ENCODE measurements around the gene INPP5E. TPM values are rescaled to one million over a fixed set of nuclear protein-coding genes. Genes with fewer than 3 reads are reported as not detected.
"Not testable (repeated sequence)": the region's sequence is repeated elsewhere in the genome, so short reads cannot be mapped to it uniquely, and the experiment has no call there.

INPP5E gene
- polyA plus RNA-seq, 1 donor: 10.9 TPM

- DNase-seq (ENCODE audit: low read depth): no peak
These were observed 9.8 kb downstream of the INPP5E start for GRCh38 chr9:136429683-136430491.

DNA sequence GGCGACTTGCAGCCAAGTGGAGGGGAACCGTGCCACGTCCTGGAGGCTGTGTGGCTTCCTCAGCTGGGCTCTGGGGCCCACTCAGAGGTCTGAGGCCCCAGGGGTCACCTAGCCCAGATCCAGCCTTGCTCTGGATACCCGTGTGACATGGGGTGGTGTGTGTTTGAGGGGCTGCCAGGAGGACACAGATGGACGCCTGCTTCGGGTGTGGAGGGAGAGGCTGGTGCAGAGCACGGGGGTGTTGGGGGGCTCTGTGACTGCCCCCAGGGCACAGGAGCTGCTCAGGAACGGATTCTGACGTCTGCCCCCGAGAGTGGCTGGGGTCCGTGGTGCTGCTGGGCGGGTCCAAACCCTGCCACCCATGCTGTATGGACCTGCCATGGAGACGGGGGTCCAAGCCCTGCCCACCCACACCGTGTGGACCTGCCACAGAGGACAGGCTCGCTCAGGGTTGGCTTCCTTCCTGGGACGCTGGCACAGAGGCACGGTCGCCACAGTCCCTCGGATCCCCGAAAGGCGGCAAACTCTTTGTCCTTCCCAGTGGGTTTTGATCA, 10.5 kb downstream of the INPP5E start:
- DNase-seq (ENCODE audit: low read depth): no peak

DNA sequence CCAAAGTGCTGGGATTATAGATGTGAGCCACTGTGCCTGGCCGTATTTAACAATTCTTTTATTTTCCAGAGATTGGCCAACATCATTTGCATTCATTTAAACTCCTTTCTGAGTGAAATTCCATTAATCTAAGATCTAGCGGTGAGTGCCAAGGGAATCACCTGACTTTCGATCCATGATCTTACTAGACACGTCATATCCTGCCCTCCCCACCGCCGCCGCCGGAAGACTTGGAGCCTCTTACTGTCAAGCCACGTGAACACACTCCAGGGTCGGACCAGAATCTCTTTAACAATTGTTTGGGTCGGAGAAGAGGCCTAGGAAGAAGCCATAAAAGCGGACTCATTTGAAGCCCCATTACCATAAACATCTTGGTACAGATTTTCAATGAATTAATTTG, 12.9 kb downstream of the INPP5E start:
- DNase-seq (ENCODE audit: low read depth): no peak

DNA sequence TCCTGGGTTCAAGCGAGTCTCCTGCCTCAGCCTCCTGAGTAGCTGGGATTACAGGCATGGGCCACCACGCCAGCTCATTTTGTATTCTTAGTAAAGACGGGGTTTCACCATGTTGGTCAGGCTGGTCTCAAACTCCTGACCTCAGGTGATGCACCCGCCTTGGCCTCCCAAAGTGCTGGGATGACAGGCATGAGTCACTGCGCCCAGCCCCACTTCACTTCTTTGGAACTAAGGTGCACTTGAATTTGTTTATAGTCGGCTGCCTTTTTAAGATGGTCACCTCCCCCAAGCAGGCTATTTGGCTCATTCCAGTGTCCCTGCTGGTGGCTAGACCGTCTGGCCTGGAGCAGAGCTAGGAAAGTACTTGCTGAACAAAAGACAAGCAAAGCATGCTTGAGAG, 14.3 kb downstream of the INPP5E start:
- DNase-seq (ENCODE audit: low read depth): not testable (repeated sequence)

GRCh38 chr9:136424750-136425362, 14.8 kb downstream of the INPP5E start:
- no peak for DNase-seq (ENCODE audit: low read depth)

DNA sequence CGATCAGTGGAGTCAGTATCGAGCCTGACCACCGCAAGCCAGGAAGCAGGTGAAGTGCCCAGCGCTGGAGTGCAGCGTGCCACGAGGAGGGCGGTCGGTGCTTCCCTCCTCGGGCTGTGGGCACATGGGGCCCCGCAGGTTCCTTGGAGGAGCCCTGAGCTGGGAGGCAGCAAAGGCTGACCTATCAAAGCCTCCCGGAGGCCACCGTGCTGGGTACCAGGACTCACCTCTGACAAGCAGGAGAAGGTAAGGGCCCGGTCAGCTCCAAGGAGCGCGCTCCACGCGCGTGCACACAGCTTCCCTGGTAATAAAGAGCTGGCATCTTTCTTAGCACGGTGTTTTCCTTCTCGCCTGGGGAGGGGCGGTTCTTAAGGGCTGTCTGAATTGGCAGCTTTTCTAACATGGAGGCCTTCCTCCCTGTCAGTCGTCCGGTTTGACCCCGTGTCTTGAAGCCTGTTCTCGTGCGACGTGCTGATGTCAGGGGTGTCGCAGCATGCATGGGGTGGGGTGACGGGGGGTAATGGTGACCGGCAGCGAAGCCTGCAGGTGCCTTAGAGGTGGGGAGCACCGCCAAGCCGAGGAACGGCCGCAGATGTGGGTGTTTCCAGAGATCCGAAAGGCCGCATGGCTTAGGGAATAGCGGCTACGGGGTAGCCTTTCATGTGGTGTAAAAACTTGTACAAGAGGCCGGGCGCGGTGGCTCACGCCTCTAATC, 16.1 kb downstream of the INPP5E start:
- no peak for DNase-seq (ENCODE audit: low read depth)

DNA sequence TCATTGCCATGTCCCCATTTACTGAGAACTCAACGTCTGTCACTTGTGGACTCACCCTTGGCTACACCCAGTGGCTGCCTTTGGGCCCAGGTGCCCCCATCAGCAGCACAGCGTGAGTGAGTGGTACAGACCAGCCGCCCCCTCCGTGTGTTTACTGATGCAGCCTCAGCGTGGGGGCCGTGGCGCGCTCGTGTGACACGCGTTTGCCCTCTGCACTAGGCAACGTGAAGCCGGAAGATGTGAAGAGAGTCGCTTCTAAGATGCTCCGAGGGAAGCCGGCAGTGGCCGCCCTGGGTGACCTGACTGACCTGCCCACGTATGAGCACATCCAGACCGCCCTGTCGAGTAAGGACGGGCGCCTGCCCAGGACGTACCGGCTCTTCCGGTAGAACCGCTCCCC, 16.8 kb downstream of the INPP5E start:
- no peak for DNase-seq (ENCODE audit: low read depth)

- DNase-seq (ENCODE audit: low read depth): no peak
These were observed 17.9 kb downstream of the INPP5E start for GRCh38 chr9:136421791-136422190.

DNA sequence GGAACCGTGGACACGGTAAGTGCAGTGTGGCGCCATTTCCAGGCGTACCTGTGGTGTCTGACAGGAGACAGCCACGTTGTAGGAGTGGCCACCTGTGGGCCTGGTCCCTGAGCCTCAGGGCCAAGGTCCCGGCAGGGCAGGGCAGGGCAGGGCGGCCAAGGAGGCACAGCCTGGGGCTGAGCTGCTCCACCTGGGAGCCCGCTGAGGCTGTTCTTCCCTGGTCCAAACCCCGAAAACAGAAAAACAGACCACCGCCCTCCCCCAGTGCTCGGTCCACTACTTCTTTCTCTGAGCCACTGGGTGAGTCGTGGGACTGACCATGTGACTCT, 20.6 kb downstream of the INPP5E start:
- DNase-seq (ENCODE audit: low read depth): no peak

- no peak for DNase-seq (ENCODE audit: low read depth)
These were observed 21.2 kb downstream of the INPP5E start for GRCh38 chr9:136418182-136419091.

GRCh38 chr9:136416914-136417313, 22.7 kb downstream of the INPP5E start:
- DNase-seq (ENCODE audit: low read depth): no peak

GRCh38 chr9:136416427-136416826, 23.2 kb downstream of the INPP5E start:
- DNase-seq (ENCODE audit: low read depth): no peak

GRCh38 chr9:136412962-136413361, 26.7 kb downstream of the INPP5E start:
- DNase-seq (ENCODE audit: low read depth): no peak

- no peak for DNase-seq (ENCODE audit: low read depth)
These were observed 28.3 kb downstream of the INPP5E start for GRCh38 chr9:136411378-136411777.

DNA sequence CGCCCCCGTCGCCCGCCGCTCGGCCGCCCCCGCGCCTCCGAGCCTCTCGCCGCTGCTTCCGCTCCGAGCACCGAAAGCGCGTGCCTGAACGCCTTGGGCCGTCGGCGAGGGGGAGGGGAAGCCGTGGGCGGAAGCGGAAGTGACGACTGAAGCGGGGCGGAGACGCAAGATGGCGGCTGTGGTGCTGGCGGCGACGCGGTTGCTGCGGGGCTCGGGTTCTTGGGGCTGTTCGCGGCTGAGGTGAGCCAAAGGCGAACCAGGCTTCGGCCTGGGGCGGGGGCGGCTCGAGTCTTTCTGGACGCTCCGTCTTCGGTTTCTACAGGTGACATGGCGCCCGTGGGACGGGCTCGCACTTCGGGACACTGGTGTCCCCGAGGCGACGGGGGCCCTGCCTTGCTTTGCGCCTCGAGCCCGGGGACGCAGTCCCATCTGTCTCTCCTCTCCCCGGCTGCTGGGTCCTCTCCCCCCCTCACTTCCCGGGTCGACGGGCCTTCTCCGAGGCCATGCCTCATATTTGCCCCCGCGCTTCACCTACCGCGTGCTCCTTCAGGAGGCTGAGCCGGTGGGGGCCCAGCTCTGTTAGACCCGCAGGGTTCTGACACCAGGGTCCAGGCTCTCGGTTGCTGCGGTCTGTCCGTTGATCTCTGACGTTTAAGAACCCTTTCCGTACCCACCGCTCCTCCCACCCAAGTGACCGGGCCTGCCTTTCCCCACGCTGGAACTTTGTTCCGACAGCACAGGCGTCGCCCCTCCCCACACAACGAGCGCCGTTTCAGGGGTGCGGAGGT, 29.0 kb downstream of the INPP5E start, which contains the start of the genes ENTR1 and PMPCA:
Gene ENTR1 (minus strand): TSS at position 115 of the 788 bp plus-strand sequence. CDS start 217 bp downstream, outside the sequence.
Gene PMPCA (plus strand): TSS at position 159 of the 788 bp plus-strand sequence. CDS start 11 bp downstream, at position 170.
- DNase-seq (ENCODE audit: low read depth): peak; percentile 62

DNA sequence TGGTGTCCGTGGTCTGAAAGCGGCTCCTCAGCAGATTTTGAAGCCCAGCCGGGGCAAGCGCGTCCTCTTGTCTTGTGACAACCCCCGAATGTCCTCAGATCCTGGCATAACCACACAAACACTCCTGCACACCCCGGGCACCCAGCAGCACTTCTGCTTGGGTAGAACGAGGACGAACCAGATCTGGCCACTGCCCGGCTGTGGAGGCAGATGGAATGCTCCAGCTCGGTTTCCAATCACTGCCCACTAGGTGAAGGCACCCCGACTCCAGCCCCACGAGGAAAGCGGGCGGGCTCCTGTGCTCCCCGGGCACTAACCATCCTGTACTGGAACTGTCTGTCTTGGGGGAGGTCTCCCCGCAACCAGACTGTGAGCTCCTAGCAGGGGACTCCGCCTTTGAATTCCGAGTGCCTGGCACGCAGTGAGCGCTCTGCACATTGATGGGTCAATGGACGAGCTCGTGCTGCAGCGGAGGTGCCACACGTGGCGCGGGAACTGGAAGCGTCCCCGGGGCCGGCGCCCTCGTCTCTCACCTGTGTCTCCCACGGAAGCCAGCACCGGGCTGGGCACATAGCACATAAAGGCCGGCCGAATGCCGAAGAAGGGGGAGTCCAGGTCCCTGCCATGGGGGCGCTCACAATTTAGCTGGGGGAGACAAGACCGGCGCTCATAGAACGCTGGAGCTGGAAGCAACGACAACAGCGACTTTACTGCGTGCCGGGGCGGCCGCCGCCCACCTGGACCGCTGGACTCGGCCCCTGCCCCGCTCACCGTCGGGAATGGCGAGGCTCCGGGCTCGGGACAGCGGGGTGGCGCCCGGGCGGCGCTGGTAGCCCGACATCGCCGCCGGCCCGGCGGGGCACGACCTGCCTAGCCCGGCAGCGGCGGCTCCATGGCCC, 29.8 kb downstream of the INPP5E start:
- DNase-seq (ENCODE audit: low read depth): no peak

GRCh38 chr9:136407911-136408310, 31.7 kb downstream of the INPP5E start:
- no peak for DNase-seq (ENCODE audit: low read depth)

GRCh38 chr9:136407061-136407460, 32.6 kb downstream of the INPP5E start:
- DNase-seq (ENCODE audit: low read depth): not testable (repeated sequence)

- not testable (repeated sequence) for DNase-seq (ENCODE audit: low read depth)
These were observed 33.7 kb downstream of the INPP5E start for GRCh38 chr9:136405904-136406303.

All from forelimb muscle (tissue), 1 donor.